ENCODE data around the gene RDH16. TPM values are rescaled to one million over a fixed set of nuclear protein-coding genes. Genes with fewer than 3 reads are reported as not detected.
A peak's percentile ranks its signal among the peaks of the same experiment; 100 is the strongest.

RDH16 gene
- total and polyA plus RNA-seq, 4 donors = 12.9 to 382 (median 219) TPM

- TF ChIP-seq MAX (IDR thresholded peaks at IDR 0.05) (no peak), HNF4G (IDR thresholded peaks at IDR 0.05) (no peak), REST (IDR thresholded peaks at IDR 0.05) (no peak), TAF1 (conservative IDR thresholded peaks at IDR 0.05) (no peak), RXRA (IDR thresholded peaks at IDR 0.05) (no peak), GABPA (IDR thresholded peaks at IDR 0.05 in 1 of 2, conservative IDR thresholded peaks at IDR 0.05 in 1 of 2) (no peak), YY1 (IDR thresholded peaks at IDR 0.05) (no peak), FOXA2 (IDR thresholded peaks at IDR 0.05) (no peak), CTCF (IDR thresholded peaks at IDR 0.05; ENCODE audit: low read depth, low read length, missing input control) (no peak)
- no peak overlapping the region for H3K4me3 ChIP-seq (ENCODE audit: low read depth in 1 of 3, low read length in 3 of 3)
- H3K9me3 ChIP-seq (ENCODE audit: control insufficient read depth in 4 of 4, low read length in 3 of 4) = no peaks in the 10 kb centered on the region
- WGBS = 98% methylated on average over 4 of the region's 4 CpGs
- H3K36me3 ChIP-seq (ENCODE audit: control insufficient read depth in 4 of 4, insufficient read depth in 3 of 4, low read depth in 1 of 4, low read length in 3 of 4) = no peaks in the 10 kb centered on the region
- no peak overlapping the region for H3K9ac ChIP-seq (ENCODE audit: low read depth in 1 of 2, low read length in 2 of 2)
- peak; percentile 19 for DNase-seq (ENCODE audit: low spot score)
- H3K27ac ChIP-seq (ENCODE audit: low read depth in 1 of 2, low read length in 2 of 2) = no peak overlapping the region
- no peaks in the 10 kb centered on the region for H3K27me3 ChIP-seq (ENCODE audit: control insufficient read depth in 4 of 4, insufficient read depth in 4 of 4, low read length in 3 of 4)
- H3K4me1 ChIP-seq (ENCODE audit: control insufficient read depth in 4 of 4, insufficient read depth in 4 of 4, low read length in 3 of 4) = peaks cover 2 to 15% (median 11%) of the 10 kb centered on the region in 4 donors
Observed at GRCh38 chr12:56980941-56981530, 23.6 kb upstream of the RDH16 start.

- DNase-seq (ENCODE audit: low spot score) = peak; percentile 8
- WGBS = 97% methylated on average over 6 of the region's 6 CpGs
- Histone ChIP-seq H3K27me3 (ENCODE audit: control insufficient read depth in 4 of 4, insufficient read depth in 4 of 4, low read length in 3 of 4) (no peaks in the 10 kb centered on the region), H3K9ac (ENCODE audit: low read depth in 1 of 2, low read length in 2 of 2) (no peak overlapping the region), H3K9me3 (ENCODE audit: control insufficient read depth in 4 of 4, low read length in 3 of 4) (no peaks in the 10 kb centered on the region), H3K36me3 (ENCODE audit: control insufficient read depth in 4 of 4, insufficient read depth in 3 of 4, low read depth in 1 of 4, low read length in 3 of 4) (no peaks in the 10 kb centered on the region), H3K4me1 (ENCODE audit: control insufficient read depth in 4 of 4, insufficient read depth in 4 of 4, low read length in 3 of 4) (peaks cover 2 to 15% (median 11%) of the 10 kb centered on the region in 4 donors), H3K27ac (ENCODE audit: low read depth in 1 of 2, low read length in 2 of 2) (no peak overlapping the region), H3K4me3 (ENCODE audit: low read depth in 1 of 3, low read length in 3 of 3) (no peak overlapping the region)
- no peak for TF ChIP-seq GABPA (IDR thresholded peaks at IDR 0.05 in 1 of 2, conservative IDR thresholded peaks at IDR 0.05 in 1 of 2)
- TF ChIP-seq YY1 (IDR thresholded peaks at IDR 0.05) = no peak
- no peak for TF ChIP-seq MAX (IDR thresholded peaks at IDR 0.05)
- no peak for TF ChIP-seq HNF4A (conservative IDR thresholded peaks at IDR 0.05)
- no peak for TF ChIP-seq RXRA (IDR thresholded peaks at IDR 0.05)
- no peak for TF ChIP-seq TAF1 (conservative IDR thresholded peaks at IDR 0.05)
- no peak for TF ChIP-seq FOXA1 (IDR thresholded peaks at IDR 0.05)
- no peak for TF ChIP-seq HNF4G (IDR thresholded peaks at IDR 0.05)
Observed at GRCh38 chr12:56980268-56980667, 22.9 kb upstream of the RDH16 start.
